ENCODE results near the gene KCNQ1.

The KCNQ1 gene

DNA sequence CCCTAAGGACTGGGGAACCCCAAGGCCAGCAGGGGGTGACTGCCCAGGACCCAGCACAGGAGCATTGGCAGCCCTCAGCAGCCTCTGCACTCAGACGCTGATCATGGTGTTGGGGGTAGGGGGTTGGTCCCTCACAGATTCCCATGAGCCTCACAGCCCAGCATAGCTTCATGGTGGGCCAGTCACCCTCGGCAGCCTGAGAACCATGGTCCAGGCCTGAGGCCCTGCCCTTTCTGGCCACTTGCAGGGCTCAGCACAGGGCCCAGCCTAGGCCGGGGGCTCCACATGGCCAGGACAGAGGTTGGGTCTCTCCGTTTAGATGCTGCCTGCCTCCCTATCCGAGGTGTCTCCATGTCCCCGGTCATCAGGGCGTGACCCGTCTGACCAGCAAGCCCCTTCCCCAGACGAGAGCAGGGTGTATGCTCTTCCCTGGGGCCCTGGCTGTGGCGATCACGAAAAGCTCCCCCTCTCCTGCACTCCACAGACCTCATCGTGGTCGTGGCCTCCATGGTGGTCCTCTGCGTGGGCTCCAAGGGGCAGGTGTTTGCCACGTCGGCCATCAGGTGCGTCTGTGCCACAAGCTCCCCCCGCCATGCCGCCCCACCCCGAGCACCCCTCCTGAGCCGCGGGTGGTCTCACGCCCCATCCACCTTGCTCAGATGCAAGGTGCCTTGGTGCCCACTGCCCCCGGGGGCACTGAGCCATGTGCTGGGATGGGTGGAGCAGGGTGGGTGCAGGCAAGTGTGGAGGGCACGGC, 126.2 kb downstream of the KCNQ1 start:
- no peak for DNase-seq

GRCh38 chr11:2571598-2572281, 126.9 kb downstream of the KCNQ1 start:
- no peak for DNase-seq

- no peak for DNase-seq
These were observed 127.9 kb downstream of the KCNQ1 start for GRCh38 chr11:2572491-2573239.

DNA sequence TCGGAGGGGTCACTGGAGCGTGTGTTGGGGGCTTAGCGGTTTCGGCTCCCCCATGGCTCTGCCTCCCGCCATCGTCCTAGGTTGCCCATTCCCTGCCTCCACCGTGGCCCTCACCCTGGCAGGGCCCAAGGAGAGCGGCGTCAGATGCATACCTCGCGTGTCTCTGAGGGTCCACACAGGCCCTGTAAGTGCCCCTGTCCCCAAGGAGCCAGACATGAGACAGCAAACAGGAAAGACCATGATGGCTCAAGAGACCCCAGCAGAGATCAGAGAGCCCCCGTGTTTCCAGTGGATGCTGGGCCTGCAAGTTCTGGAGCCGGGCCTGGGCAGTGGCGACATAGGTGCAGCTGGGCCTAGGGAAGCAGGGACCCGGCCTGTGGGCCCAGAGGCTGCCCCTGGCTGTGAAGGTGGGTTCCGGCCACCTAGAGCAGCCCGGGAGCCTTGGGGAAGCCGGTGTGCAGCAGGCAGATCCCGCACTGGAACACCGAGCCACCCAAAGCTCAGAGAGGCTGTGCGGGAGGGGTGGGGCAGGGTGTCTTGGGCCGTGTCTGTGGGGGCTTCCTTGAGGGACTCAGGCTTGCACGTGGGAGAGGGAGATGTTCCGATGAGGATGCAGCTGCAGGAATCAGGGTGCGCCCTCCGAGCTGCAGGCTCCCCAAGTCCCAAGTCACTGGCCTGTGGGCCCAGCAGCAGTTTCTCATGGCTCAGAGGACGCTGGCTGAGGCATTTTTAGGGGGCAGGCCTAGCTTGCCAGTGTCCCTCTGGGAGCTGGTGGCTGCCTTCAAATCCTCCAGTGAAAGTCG, 128.6 kb downstream of the KCNQ1 start:
- no peak for DNase-seq

- DNase-seq = no peak
These were observed 129.3 kb downstream of the KCNQ1 start for GRCh38 chr11:2574043-2574552.

DNA sequence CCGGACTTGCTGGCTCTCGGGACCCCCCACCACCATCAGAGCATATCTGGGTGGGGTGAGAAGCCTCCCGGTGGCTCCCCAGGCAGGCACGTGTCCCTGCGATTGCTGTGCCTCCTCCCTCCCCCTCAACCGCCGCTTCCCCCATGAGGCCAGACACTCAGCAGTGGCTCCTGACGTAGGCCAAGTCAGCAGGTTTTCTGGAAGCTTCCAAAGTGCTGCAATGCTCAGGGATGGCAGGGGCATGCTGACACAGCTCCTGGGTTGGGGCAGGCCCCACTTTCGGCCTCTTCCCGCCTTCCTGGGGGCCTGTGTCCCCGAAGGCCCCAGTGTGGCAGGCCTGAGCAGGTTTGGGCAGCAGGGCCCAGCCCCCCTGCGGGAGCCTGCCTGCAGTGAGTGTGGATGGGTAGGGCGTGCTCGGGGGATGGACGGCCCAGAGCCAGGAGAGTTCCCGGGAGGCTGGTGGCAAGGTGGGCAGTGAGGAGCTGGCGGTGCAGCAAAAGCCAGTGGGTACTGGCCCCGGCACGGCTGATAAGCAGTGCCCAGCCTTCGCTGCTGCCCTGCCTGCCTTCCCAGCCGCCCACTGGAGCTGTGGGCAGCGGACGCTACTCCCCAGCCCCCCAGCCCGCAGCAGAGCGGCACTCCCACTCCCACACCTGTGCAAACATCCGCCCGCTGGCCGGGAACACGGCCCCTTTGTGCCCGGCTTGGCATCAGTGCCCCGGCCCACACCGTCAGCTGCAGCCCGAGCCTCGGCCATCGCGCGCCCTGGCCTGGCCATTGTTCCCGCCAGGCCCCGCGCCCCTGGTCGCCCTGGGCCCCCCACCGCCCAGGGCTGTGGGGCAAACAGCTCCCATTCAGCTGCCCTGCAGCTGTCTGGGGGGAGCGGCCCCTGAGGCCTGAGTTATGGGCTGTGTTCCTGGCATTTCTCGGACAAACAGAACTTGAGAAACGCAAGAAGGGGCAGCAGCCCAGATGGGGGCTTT, 130.0 kb downstream of the KCNQ1 start:
- no peak for DNase-seq

DNA sequence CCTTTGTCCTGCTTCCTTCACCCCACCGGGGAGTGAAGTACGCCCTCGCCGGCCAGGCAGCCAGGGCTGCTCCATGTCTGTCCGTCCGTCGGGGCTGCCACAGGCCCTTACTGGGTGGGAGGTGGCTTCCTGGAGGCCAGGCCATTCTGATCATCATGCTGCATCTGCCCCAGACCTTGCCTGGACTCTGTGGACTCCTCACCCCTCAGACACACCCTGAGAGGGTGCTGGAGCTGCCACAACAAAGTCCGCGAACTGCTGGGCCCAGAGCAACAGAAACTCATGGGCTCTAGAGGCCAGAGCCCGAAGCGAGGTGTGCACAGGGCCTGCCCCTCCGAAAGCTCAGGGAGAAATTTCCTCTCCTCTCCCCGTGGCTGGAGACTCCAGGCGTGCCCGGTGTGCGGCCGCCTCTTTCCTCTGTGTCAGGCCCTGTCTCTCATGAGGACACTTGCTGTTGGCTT, 130.8 kb downstream of the KCNQ1 start:
- DNase-seq = no peak

- DNase-seq = no peak
These were observed 131.3 kb downstream of the KCNQ1 start for GRCh38 chr11:2576111-2576510.

GRCh38 chr11:2576549-2576948, 131.7 kb downstream of the KCNQ1 start:
- no peak for DNase-seq

DNA sequence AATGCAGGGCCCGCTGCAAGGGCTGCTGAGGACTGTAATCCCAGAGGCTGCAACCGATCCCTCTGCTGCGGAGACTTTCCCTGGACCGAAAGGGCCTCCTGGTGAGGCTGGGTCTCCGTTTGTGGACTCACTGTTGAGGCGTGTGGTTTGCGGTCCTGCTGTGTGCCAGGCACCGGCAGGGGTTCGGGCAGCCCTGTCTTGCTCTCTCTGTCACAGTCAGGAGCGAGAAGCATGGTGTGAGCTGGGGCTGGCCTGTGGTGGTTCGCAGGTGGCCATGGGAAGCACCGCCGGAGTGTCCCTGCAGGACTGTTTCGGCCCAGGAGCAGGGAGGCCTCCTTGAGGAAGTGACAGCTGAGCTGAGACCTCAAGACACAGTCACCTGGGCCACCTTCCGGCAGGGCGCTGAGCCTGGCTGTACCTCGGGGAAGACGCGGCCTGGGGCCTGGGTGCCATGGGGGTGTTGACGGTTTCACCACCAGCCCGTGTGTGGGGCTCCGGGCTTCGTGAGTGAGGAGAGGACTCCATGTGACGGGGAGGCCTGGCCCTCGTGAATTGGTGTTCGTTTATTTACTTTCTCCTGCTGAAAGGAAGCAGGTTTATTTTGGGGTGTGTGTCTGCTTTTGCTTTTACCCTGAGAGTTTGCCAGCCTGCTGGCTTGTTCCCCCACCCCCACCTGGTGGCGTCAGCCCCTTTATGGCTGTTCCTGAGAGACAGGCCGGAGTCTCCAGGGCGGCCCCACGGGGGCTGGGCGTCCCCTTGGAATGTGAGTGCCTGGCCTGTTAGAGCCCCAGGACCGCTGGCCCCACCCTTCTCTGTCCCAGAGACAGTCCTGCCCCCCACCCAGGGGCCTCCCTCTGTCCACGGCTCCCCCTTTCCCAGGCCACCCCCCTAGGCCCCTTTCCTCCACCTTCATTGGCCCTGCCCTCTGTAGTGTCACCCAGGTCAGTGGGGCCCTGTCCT, 132.5 kb downstream of the KCNQ1 start:
- no peak for DNase-seq

DNA sequence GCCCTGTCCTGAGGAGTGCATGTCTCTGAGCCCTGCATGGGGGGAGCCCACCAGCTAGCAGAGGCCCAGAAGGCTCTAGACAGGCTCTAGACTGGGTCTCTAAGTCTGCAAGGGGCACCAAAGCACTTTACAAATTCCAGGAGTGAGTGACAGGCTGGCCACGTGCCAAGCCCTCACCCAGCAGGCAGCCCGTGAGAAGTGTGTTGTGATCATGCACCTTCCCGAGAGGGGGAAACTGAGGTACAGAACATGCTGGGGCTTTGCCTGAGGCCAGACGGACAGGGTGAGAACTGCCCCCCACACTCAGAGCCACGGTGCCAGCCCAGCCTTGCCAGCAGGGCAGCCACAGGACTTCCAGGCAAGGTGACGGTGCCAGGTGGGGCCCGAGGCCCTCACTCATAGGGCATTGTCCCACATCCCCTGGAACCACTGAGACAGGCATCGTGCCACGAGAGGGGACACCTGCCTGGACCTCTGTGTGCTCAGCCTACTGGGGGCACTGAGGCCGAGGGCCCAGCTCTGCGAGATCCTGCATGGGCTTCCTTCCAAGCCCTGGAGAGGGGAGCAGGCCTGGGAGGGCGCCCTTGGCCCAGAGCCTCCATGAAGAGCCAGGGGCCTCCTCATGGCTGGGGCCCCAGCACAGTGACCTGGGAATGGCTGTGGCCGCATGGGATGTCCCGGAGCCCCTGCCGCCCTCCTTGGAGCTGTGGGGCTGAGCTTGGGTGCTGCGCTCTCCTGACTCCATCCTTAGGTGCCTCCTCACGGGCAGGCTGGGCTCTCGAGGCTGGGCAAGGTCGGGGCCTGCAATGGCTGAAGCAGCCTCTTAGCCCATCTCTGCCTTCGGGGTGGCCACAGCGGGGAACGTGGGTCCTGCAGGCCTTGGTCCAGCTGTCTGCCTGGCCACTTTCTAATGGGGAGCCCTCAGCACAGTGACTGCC, 133.5 kb downstream of the KCNQ1 start:
- DNase-seq = no peak

- no peak for DNase-seq
These were observed 134.1 kb downstream of the KCNQ1 start for GRCh38 chr11:2578929-2579270.

GRCh38 chr11:2579315-2580060, 134.7 kb downstream of the KCNQ1 start:
- DNase-seq = no peak

- no peak for DNase-seq
These were observed 135.2 kb downstream of the KCNQ1 start for GRCh38 chr11:2580061-2580421.

GRCh38 chr11:2580571-2581001, 135.8 kb downstream of the KCNQ1 start:
- DNase-seq = no peak

GRCh38 chr11:2581151-2581930, 136.5 kb downstream of the KCNQ1 start:
- no peak for DNase-seq

- no peak for DNase-seq
These were observed 137.1 kb downstream of the KCNQ1 start for GRCh38 chr11:2581931-2582350.
